Measurements from ENCODE around the gene NBPF20. TPM values are rescaled to one million over a fixed set of nuclear protein-coding genes. Genes with fewer than 3 reads are reported as not detected.
"Not testable (repeated sequence)": the region's sequence is repeated elsewhere in the genome, so short reads cannot be mapped to it uniquely, and the experiment has no call there.

Gene NBPF20
- total RNA-seq, 1 donor from 2014 or later = 2.7 TPM

- H3K4me3 ChIP-seq; H3K27ac ChIP-seq; intact Hi-C loops (cut with DNase I); H3K36me3 ChIP-seq; DNase-seq; H3K27me3 ChIP-seq; ATAC-seq; H3K9me3 ChIP-seq; H3K4me1 ChIP-seq: not testable (repeated sequence)
These were observed 29.4 kb upstream of the NBPF20 start for GRCh38 chr1:145454824-145455177.

GRCh38 chr1:145453873-145454823 lies 28.7 kb upstream of the NBPF20 start:
- H3K9me3 ChIP-seq; H3K4me1 ChIP-seq; ATAC-seq; H3K27ac ChIP-seq; H3K4me3 ChIP-seq; H3K36me3 ChIP-seq; H3K27me3 ChIP-seq; DNase-seq; intact Hi-C loops (cut with DNase I): not testable (repeated sequence)

- H3K36me3 ChIP-seq; H3K27ac ChIP-seq; H3K9me3 ChIP-seq; H3K27me3 ChIP-seq; intact Hi-C loops (cut with DNase I); DNase-seq; H3K4me3 ChIP-seq; ATAC-seq; H3K4me1 ChIP-seq: not testable (repeated sequence)
These were observed 27.1 kb upstream of the NBPF20 start for GRCh38 chr1:145452506-145452905.

GRCh38 chr1:145451914-145452313 lies 26.5 kb upstream of the NBPF20 start:
- H3K36me3 ChIP-seq; H3K27ac ChIP-seq; DNase-seq; H3K9me3 ChIP-seq; H3K4me3 ChIP-seq; intact Hi-C loops (cut with DNase I); H3K4me1 ChIP-seq; H3K27me3 ChIP-seq: not testable (repeated sequence)
- peak; percentile 63 for ATAC-seq

GRCh38 chr1:145445219-145445618 lies 19.8 kb upstream of the NBPF20 start:
- H3K4me3 ChIP-seq; intact Hi-C loops (cut with DNase I); H3K36me3 ChIP-seq; H3K27ac ChIP-seq; DNase-seq; H3K27me3 ChIP-seq; H3K9me3 ChIP-seq; H3K4me1 ChIP-seq: not testable (repeated sequence)
- peak; percentile 40 for ATAC-seq

GRCh38 chr1:145442340-145442739 lies 16.9 kb upstream of the NBPF20 start:
- H3K27me3 ChIP-seq; intact Hi-C loops (cut with DNase I); H3K9me3 ChIP-seq; ATAC-seq; H3K4me3 ChIP-seq; H3K36me3 ChIP-seq; DNase-seq; H3K4me1 ChIP-seq; H3K27ac ChIP-seq: not testable (repeated sequence)

- H3K36me3 ChIP-seq; intact Hi-C loops (cut with DNase I); H3K4me1 ChIP-seq; DNase-seq; H3K9me3 ChIP-seq; H3K27ac ChIP-seq: not testable (repeated sequence)
- ATAC-seq = peak; percentile 28
- Histone ChIP-seq H3K27me3 (peaks cover 37% of the 10 kb centered on the region), H3K4me3 (peak overlapping the region; percentile 14)
These were observed 6.2 kb upstream of the NBPF20 start for GRCh38 chr1:145431363-145432256.

GRCh38 chr1:145430830-145431229 lies 5.4 kb upstream of the NBPF20 start:
- H3K27ac ChIP-seq; H3K9me3 ChIP-seq; intact Hi-C loops (cut with DNase I); H3K4me1 ChIP-seq; H3K4me3 ChIP-seq; ATAC-seq; H3K36me3 ChIP-seq; DNase-seq: not testable (repeated sequence)
- H3K27me3 ChIP-seq = peaks cover 41% of the 10 kb centered on the region

GRCh38 chr1:145429329-145429728 lies 3.9 kb upstream of the NBPF20 start:
- H3K4me3 ChIP-seq; ATAC-seq; H3K9me3 ChIP-seq; DNase-seq; H3K36me3 ChIP-seq; intact Hi-C loops (cut with DNase I); H3K4me1 ChIP-seq; H3K27ac ChIP-seq: not testable (repeated sequence)
- H3K27me3 ChIP-seq = peaks cover 41% of the 10 kb centered on the region

- H3K9me3 ChIP-seq; H3K27ac ChIP-seq; H3K4me1 ChIP-seq; intact Hi-C loops (cut with DNase I); H3K36me3 ChIP-seq: not testable (repeated sequence)
- DNase-seq = peak; percentile 50
- peaks cover 34% of the 10 kb centered on the region for H3K27me3 ChIP-seq
- peak; percentile 93 for ATAC-seq
- peak overlapping the region; percentile 69 for H3K4me3 ChIP-seq
These were observed 579 bp downstream of the NBPF20 start for GRCh38 chr1:145424612-145425435.

- intact Hi-C loops (cut with DNase I); H3K27me3 ChIP-seq; ATAC-seq; H3K9me3 ChIP-seq; H3K4me1 ChIP-seq; DNase-seq; H3K4me3 ChIP-seq; H3K27ac ChIP-seq; H3K36me3 ChIP-seq: not testable (repeated sequence)
These were observed 10.3 kb downstream of the NBPF20 start for GRCh38 chr1:145415149-145415548.

GRCh38 chr1:145407266-145407665 lies 18.1 kb downstream of the NBPF20 start:
- ATAC-seq; DNase-seq; H3K9me3 ChIP-seq; H3K27ac ChIP-seq; H3K27me3 ChIP-seq; H3K4me3 ChIP-seq; H3K4me1 ChIP-seq; intact Hi-C loops (cut with DNase I); H3K36me3 ChIP-seq: not testable (repeated sequence)

- DNase-seq; H3K4me1 ChIP-seq; H3K4me3 ChIP-seq; intact Hi-C loops (cut with DNase I); H3K27me3 ChIP-seq; ATAC-seq; H3K36me3 ChIP-seq; H3K27ac ChIP-seq; H3K9me3 ChIP-seq: not testable (repeated sequence)
These were observed 20.5 kb downstream of the NBPF20 start for GRCh38 chr1:145404949-145405348.

Measured in upper lobe of right lung (tissue), 1 donor.